AG04449 (cell line): ENCODE results near the gene PBX1.

Experiments used
- CTCF ChIA-PET: fragments of 350-600 bp; formaldehyde crosslinking; extraction: SDS; loops from one replicate; lab custom pipeline; 2021; ENCODE audit warnings: antibody characterized with exemption; lab: Yijun Ruan, JAX
- POLR2A ChIA-PET: fragments of 400-600, 350-600 bp; formaldehyde crosslinking; extraction: SDS; loops from one replicate; lab custom pipeline; 2020; ENCODE audit warnings: antibody characterized with exemption, inconsistent platforms; lab: Yijun Ruan, JAX
- DNase-seq: peaks from one replicate; pipeline ENCODE4 v3.0.0-alpha.2; 2010; ENCODE audit warnings: low read depth, low spot score
- H3K4me3 ChIP-seq: 2 replicates; pipeline ENCODE4 v1.5.1; 2011; ENCODE audit warnings: low read depth, mild to moderate bottlenecking, control low read depth, low read length
- TF ChIP-seq, protein P1 (sequence below): IDR thresholded peaks from one replicate; pipeline ENCODE4 v1.5.1; 2011; ENCODE audit warnings: mild to moderate bottlenecking, moderate library complexity, low read length, control low read depth, inconsistent platforms; ENCODE audit not compliant: insufficient read depth; ENCODE audit errors: missing control alignments

The PBX1 gene

DNA sequence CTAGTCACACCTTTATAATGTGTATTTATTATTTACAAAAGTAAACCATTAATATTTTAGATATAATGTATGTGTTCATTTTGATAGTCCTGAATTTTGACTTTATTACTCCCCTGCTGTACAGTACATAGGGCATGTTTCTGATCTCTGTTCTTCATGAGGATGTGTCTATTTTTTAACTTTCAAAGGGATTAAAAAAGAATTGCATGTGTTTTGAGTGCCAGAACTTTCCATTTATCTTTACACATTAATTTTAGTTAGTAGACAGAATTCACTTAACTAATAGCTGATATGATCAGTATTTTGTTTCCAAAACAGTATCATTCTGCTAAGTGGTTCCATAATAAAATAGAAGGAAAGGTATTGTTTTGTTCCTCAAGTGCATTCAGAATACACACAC, 3.1 kb downstream of the PBX1 start:
- TF ChIP-seq, protein P1, sequence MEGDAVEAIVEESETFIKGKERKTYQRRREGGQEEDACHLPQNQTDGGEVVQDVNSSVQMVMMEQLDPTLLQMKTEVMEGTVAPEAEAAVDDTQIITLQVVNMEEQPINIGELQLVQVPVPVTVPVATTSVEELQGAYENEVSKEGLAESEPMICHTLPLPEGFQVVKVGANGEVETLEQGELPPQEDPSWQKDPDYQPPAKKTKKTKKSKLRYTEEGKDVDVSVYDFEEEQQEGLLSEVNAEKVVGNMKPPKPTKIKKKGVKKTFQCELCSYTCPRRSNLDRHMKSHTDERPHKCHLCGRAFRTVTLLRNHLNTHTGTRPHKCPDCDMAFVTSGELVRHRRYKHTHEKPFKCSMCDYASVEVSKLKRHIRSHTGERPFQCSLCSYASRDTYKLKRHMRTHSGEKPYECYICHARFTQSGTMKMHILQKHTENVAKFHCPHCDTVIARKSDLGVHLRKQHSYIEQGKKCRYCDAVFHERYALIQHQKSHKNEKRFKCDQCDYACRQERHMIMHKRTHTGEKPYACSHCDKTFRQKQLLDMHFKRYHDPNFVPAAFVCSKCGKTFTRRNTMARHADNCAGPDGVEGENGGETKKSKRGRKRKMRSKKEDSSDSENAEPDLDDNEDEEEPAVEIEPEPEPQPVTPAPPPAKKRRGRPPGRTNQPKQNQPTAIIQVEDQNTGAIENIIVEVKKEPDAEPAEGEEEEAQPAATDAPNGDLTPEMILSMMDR: no peak
- H3K4me3 ChIP-seq: peak overlapping the region; percentile 69
- no peak for DNase-seq
- ChIA-PET CTCF (interaction anchor here (1.7 kb wide), 1 partner anchor 226 kb away, joined by 6 read pairs; no protein-coding TSS in a partner anchor), POLR2A (interaction anchor here (0.7 kb wide), 1 partner anchor 110 kb away, joined by 3 read pairs; no protein-coding TSS in a partner anchor)

DNA sequence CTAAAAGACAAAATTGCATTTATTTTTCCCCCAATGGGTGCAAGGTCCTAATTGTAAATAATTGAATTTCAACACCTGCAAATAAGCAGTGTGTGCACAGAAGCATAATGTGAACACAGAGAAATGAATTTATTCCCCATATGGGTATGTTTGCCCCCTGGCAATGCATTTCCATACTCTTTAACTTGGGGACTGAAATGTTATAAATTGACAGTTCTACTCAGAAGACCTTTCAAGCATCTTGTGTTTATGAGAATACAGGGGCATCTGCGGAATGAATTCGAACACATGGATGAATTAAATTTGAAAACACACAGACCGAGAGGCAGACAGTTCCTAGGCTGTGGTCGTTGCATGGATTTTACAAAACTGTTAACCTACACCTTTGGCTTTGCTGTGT, 3.5 kb downstream of the PBX1 start:
- ChIA-PET CTCF (no interaction called here), POLR2A (interaction anchor here (0.7 kb wide), 1 partner anchor 110 kb away, joined by 3 read pairs; no protein-coding TSS in a partner anchor)
- H3K4me3 ChIP-seq: peak overlapping the region; percentile 34
- TF ChIP-seq, protein P1: no peak
- no peak for DNase-seq

DNA sequence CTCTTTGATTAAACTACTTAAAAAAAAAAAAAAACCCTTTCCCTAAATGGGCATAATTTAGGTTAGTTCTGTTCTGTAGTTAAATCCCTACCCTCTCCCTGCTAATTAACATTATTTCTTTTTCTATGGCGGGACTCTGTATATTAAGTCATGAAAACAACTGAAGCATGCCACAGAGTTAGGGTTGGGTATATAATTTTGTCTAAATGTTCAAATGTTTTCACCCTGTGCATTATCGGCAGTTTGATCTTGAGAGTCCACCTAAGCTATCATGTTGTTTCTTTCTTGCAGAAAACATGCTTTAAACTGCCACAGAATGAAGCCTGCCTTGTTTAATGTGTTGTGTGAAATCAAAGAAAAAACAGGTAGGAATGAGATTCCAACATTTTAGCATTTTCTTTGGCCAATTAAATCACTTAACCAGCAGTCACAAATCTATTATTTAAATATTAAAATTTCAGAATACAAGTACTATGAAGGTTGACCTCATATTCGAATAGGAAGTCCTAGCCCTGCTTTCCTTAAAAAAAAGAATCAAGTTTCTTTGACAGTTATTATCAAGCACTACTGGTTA, 4.0 kb downstream of the PBX1 start:
- DNase-seq: no peak
- H3K4me3 ChIP-seq: peak overlapping the region; percentile 34; the same call in 1 of the 2 replicates
- TF ChIP-seq, protein P1: no peak
- POLR2A ChIA-PET: no interaction called here
- CTCF ChIA-PET: no interaction called here

DNA sequence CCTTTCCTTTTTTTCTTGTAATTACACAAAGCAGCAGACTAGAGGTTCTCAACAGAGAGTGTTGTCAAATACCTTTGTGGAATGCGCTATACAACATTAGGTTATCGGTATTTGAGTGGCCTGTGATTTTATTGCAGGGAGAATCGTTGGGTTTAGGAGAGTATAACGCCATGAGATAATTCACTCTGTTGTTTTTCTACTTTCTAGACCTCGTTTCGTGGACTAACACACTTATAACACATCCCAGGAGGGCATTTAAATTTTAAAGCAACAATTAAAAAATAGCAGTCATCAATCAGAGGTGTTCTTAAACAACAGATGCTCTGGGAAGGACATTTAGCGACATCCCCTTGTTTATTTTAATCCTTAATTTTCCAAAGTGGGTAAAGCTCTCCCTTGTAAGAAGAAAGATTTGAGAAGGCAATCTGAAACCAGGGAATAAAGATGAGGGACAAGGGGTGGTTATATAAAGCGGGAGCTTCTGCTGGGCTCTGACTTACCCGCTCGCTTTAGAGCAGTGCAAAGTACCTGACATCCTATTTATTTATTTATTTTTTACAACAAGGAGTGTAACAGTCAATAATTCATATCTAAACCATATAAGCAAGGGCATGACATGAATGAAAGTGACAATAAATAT, 4.9 kb downstream of the PBX1 start:
- DNase-seq: no peak
- TF ChIP-seq, protein P1: no peak
- H3K4me3 ChIP-seq: no peak overlapping the region
- POLR2A ChIA-PET: no interaction called here
- CTCF ChIA-PET: interaction anchor here (0.5 kb wide), 1 partner anchor 223 kb away, joined by 3 read pairs; no protein-coding TSS in a partner anchor

DNA sequence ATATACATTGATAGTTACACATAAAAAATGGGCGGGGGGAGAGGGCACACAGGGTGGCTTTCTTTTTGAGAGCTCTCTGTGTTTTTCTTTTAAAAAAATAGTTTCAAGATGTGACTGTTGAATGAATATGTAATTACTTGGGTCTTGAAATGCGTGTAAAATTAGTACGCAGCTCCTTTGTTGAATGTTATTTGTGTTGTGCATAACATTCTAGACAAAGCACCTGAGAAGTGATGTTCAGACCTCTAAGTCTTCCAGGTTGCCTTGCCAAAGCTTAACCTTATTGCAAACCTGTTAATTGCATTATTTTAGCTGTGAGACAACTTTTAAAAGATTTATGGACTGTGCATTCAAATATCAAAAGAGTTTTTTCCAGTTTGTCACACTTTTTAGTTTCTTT, 5.4 kb downstream of the PBX1 start:
- CTCF ChIA-PET: interaction anchor here (0.5 kb wide), 1 partner anchor 223 kb away, joined by 3 read pairs; no protein-coding TSS in a partner anchor
- DNase-seq: no peak
- no peak overlapping the region for H3K4me3 ChIP-seq
- POLR2A ChIA-PET: no interaction called here
- TF ChIP-seq, protein P1: no peak

DNA sequence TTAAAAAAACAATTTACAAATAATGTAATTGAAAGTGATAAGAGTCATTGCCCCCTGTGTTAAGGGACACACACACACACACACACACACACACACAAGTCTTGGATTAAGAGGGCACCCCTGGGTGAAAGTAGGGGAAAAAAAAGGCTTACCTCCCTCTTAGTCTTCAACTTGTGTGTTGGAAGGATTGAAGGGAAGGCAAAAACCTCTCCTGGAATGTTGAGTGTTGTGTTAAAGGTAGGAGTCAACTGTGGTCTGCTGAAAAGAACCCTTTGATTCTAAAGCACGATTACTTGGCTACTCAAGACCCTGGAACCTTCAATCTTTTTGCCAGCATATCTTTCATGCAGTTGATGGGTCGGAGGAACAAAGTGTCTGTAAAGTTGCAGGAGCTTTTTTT, 6.4 kb downstream of the PBX1 start:
- no peak overlapping the region for H3K4me3 ChIP-seq
- no peak for DNase-seq
- ChIA-PET CTCF (no interaction called here), POLR2A (no interaction called here)
- TF ChIP-seq, protein P1: no peak
